ENCODE results near the gene GAGE10.

Gene GAGE10

DNA sequence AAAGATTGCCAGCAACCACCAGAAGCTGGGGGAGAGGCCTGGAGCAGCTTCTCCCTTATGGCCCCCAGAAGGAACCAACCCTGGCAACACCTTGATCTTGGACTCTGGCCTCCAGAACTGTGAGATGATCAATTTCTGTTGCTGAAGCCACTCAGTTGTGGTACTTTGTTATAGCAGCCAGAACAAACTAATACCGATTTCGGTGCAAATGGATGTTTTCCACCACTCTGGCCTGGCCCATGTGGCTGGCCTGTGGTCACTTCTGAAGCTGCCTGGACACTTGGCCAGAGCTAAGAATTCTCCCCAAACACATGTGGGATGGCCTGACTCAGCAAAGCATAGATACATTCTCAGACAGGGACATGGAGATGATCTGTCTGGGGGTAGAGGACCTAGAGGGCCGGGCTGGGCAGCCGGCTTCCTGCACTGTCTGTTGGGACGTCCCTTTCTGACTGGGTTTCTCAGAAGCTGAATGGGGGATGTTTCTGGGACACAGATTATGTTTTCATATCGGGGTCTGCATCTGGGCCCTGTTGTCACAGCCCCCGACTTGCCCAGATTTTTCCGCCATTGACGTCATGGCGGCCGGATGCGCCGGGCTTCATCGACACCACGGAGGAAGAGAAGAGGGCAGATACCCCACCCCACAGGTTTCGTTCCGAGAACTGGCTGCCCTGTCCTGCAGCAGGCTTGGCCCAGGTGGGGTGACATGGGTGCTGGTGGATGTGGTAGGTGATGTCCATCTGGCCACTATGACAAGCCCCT, 43.0 kb upstream of the GAGE10 start:
- DNase-seq (ENCODE audit: low read depth): no peak
- no peak overlapping the region for H3K4me3 ChIP-seq (ENCODE audit: control insufficient read depth, low read depth, low read length)
- TF ChIP-seq CTCF (IDR thresholded peaks at IDR 0.05; ENCODE audit: control insufficient read depth, insufficient read depth, low read depth, low read length, missing control alignments): no peak

GRCh38 chrX:49262603-49263002, 40.8 kb upstream of the GAGE10 start:
- no peak for DNase-seq (ENCODE audit: low read depth)
- no peak overlapping the region for H3K4me3 ChIP-seq (ENCODE audit: control insufficient read depth, low read depth, low read length)
- TF ChIP-seq CTCF (IDR thresholded peaks at IDR 0.05; ENCODE audit: control insufficient read depth, insufficient read depth, low read depth, low read length, missing control alignments): no peak

GRCh38 chrX:49263631-49264030, 39.8 kb upstream of the GAGE10 start:
- no peak for DNase-seq (ENCODE audit: low read depth)

GRCh38 chrX:49264460-49264859, 39.0 kb upstream of the GAGE10 start, which contains the start of gene FOXP3:
Gene FOXP3, minus strand, starts transcription at chrX:49264710. Its CDS starts 6,205 bp downstream, at chrX:49258505.
- TF ChIP-seq CTCF (IDR thresholded peaks at IDR 0.05; ENCODE audit: control insufficient read depth, insufficient read depth, low read depth, low read length, missing control alignments): no peak
- DNase-seq (ENCODE audit: low read depth): no peak
- H3K4me3 ChIP-seq (ENCODE audit: control insufficient read depth, low read depth, low read length): no peak within 1 kb of the TSS

More at GRCh38 chrX:49263631-49264030, 39.8 kb upstream of the GAGE10 start:
- no peak for TF ChIP-seq CTCF (IDR thresholded peaks at IDR 0.05; ENCODE audit: control insufficient read depth, insufficient read depth, low read depth, low read length, missing control alignments)
- H3K4me3 ChIP-seq (ENCODE audit: control insufficient read depth, low read depth, low read length): no peak overlapping the region

GRCh38 chrX:49266523-49267445, 36.7 kb upstream of the GAGE10 start:
- no peak for DNase-seq (ENCODE audit: low read depth)
- H3K4me3 ChIP-seq (ENCODE audit: control insufficient read depth, low read depth, low read length): no peak overlapping the region
- no peak for TF ChIP-seq CTCF (IDR thresholded peaks at IDR 0.05; ENCODE audit: control insufficient read depth, insufficient read depth, low read depth, low read length, missing control alignments)

- TF ChIP-seq CTCF (IDR thresholded peaks at IDR 0.05; ENCODE audit: control insufficient read depth, insufficient read depth, low read depth, low read length, missing control alignments): no peak
- DNase-seq (ENCODE audit: low read depth): no peak
- H3K4me3 ChIP-seq (ENCODE audit: control insufficient read depth, low read depth, low read length): peak overlapping the region; percentile 58
These were observed 34.8 kb upstream of the GAGE10 start for GRCh38 chrX:49268702-49269009.

All from AG09309 (cell line).